OCI-LY3 (cell line): ENCODE results near the gene IL17B.

Experiments used
- H2AFZ ChIP-seq: fragments of 200-600, 300-600 bp; shearing (Covaris generic); 2 replicates; pipeline ENCODE4 v1.6.0; 2014; ENCODE audit warnings: antibody characterized with exemption, low read depth, low read length
- H3K27ac ChIP-seq: fragments of 200-600, 300-600 bp; sonication (generic); 2 replicates; pipeline ENCODE4 v1.5.1; 2014; ENCODE audit warnings: mild to moderate bottlenecking, low read length, moderate library complexity, mixed read lengths
- H3K27me3 ChIP-seq: fragments of 200-600, 300-600 bp; sonication (generic); 2 replicates; pipeline ENCODE4 v1.6.1; 2014; ENCODE audit warnings: low read depth, low read length, mixed read lengths
- H3K36me3 ChIP-seq: fragments of 200-600, 300-600 bp; sonication (generic); replicated peaks from 2 replicates; pipeline ENCODE3; 2014; ENCODE audit warnings: low read depth, low read length, mixed read lengths
- H3K4me1 ChIP-seq: fragments of 300-600, 200-600 bp; sonication (generic); 2 replicates; pipeline ENCODE4 v1.6.1; 2014; ENCODE audit warnings: low read length, mixed read lengths
- H3K4me2 ChIP-seq: fragments of 200-600, 300-600 bp; sonication (generic); 2 replicates; pipeline ENCODE4 v1.6.1; 2014; ENCODE audit warnings: low read length, mixed read lengths
- H3K4me3 ChIP-seq: fragments of 300-600, 200-600 bp; sonication (generic); 2 replicates; pipeline ENCODE4 v1.5.1; 2014; ENCODE audit warnings: antibody characterized with exemption, mild to moderate bottlenecking, low read length, moderate library complexity
- H3K79me2 ChIP-seq: fragments of 300-600, 200-600 bp; shearing (Covaris generic); 2 replicates; pipeline ENCODE4 v1.6.1; 2014; ENCODE audit warnings: mild to moderate bottlenecking, low read length, mixed read lengths
- H3K9ac ChIP-seq: fragments of 300-600, 200-600 bp; shearing (Covaris generic); 2 replicates; pipeline ENCODE4 v1.6.0; 2014; ENCODE audit warnings: mild to moderate bottlenecking, low read length, moderate library complexity
- H3K9me3 ChIP-seq: fragments of 200-600, 300-600 bp; shearing (Covaris generic); 2 replicates; pipeline ENCODE4 v1.6.1; 2014; ENCODE audit warnings: low read length, mixed read lengths; ENCODE audit not compliant: insufficient read depth
- H4K20me1 ChIP-seq: fragments of 200-600, 300-600 bp; sonication (generic); 2 replicates; pipeline ENCODE4 v1.6.1; 2016; ENCODE audit warnings: low read length, mixed read lengths; ENCODE audit not compliant: insufficient read depth
- EZH2phosphoT487 ChIP-seq: fragments of 200-600 bp; shearing (Covaris generic); IDR thresholded peaks from 2 replicates; pipeline ENCODE4 v1.6.1; 2018; ENCODE audit warnings: antibody characterized with exemption, mixed run types, low read depth
- TF ChIP-seq, protein P1 (sequence below): fragments of 200-600, 300-600 bp; sonication (generic); IDR thresholded peaks from 2 replicates; pipeline ENCODE4 v1.5.1; 2014; ENCODE audit warnings: antibody characterized with exemption, low read length, low read depth

The IL17B gene

DNA sequence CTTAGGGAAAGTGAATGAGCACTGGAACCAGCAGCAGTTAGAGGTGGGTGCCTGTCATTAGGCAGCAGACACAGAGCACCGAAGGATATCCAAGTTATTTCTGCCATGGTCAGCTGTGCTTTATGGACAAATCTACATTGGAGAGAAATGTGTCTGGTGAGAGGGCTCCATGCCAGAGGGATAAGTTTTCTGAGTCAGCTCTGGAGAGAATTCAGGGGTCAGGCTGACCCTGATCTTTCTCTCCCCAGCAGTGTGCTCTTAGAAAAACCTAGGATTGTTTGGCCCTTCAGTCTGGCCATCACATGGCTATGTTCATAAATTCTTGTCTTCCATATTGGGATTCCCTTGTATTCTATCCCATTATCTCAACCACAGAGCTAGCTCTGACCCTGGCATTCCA, 8.9 kb upstream of the IL17B start:
- H2AFZ ChIP-seq: no peak overlapping the region
- no peak overlapping the region for H3K4me3 ChIP-seq
- H3K4me1 ChIP-seq: no peaks in the 10 kb centered on the region
- H3K4me2 ChIP-seq: no peak overlapping the region
- no peak overlapping the region for H3K9ac ChIP-seq
- H3K36me3 ChIP-seq: no peaks in the 10 kb centered on the region
- H3K27ac ChIP-seq: no peak overlapping the region
- H3K9me3 ChIP-seq: no peaks in the 10 kb centered on the region
- TF ChIP-seq, protein P1, sequence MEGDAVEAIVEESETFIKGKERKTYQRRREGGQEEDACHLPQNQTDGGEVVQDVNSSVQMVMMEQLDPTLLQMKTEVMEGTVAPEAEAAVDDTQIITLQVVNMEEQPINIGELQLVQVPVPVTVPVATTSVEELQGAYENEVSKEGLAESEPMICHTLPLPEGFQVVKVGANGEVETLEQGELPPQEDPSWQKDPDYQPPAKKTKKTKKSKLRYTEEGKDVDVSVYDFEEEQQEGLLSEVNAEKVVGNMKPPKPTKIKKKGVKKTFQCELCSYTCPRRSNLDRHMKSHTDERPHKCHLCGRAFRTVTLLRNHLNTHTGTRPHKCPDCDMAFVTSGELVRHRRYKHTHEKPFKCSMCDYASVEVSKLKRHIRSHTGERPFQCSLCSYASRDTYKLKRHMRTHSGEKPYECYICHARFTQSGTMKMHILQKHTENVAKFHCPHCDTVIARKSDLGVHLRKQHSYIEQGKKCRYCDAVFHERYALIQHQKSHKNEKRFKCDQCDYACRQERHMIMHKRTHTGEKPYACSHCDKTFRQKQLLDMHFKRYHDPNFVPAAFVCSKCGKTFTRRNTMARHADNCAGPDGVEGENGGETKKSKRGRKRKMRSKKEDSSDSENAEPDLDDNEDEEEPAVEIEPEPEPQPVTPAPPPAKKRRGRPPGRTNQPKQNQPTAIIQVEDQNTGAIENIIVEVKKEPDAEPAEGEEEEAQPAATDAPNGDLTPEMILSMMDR: no peak
- no peak for TF ChIP-seq EZH2phosphoT487
- H3K79me2 ChIP-seq: no peaks in the 10 kb centered on the region
- H4K20me1 ChIP-seq: no peaks in the 10 kb centered on the region
- H3K27me3 ChIP-seq: no peaks in the 10 kb centered on the region

DNA sequence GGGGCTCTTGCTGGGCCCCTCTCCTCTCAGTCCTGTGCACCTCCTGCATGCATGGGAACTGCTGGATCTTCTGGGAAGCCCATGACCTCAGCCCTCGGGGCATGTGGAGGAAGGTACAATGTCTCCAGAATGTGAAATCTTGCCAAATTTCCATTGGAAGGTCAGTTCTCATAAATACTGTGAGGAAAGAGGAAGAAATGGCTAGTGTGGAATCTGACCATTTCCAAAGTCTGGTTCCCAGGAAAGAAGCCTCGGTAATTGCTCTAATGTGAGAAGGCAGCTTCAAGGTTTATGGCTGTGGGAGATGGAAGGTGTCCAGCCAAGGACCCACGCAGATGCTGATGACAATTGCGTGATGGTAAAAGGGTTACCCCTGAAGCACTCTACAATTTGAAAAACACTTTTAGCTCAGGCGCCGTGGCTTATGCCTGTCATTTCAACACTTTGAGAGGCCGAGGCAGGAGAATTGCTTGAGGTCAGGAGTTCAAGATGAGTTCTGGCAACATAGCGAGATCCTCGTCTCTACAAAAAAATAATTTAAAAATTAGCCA, 8.1 kb upstream of the IL17B start:
- Histone ChIP-seq H3K4me2 (no peak overlapping the region), H3K4me1 (no peaks in the 10 kb centered on the region), H3K27ac (no peak overlapping the region)

DNA sequence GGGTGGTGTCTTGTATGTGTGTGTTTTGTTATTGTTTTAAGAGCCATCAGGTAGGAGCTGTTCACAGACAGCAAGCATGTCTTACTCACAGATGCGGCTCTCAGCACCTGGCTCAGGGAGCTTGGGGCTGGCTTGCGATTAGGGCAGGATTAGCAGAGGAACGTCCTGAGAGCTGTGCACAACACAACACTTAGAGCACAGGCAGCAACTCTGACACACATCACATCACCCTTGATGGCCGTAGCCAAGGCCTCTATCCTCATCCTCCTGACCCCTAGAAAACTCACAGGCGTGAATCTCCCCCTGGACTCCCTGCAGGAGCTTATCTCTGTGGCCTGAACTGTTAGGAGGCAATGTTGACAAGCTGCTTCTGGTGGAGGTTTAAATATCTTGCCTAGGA, 7.1 kb upstream of the IL17B start:
- H3K9ac ChIP-seq: no peak overlapping the region
- no peaks in the 10 kb centered on the region for H4K20me1 ChIP-seq
- no peak overlapping the region for H3K4me3 ChIP-seq
- H3K79me2 ChIP-seq: no peaks in the 10 kb centered on the region
- no peak for TF ChIP-seq EZH2phosphoT487
- TF ChIP-seq, protein P1: no peak
- no peaks in the 10 kb centered on the region for H3K36me3 ChIP-seq
- no peaks in the 10 kb centered on the region for H3K9me3 ChIP-seq
- no peaks in the 10 kb centered on the region for H3K4me1 ChIP-seq
- H3K4me2 ChIP-seq: no peak overlapping the region
- no peak overlapping the region for H2AFZ ChIP-seq
- no peak overlapping the region for H3K27ac ChIP-seq
- H3K27me3 ChIP-seq: no peaks in the 10 kb centered on the region

More for the DNA sequence above, 8.1 kb upstream of the IL17B start:
- no peaks in the 10 kb centered on the region for H3K27me3 ChIP-seq
- H3K79me2 ChIP-seq: no peaks in the 10 kb centered on the region
- no peaks in the 10 kb centered on the region for H3K9me3 ChIP-seq
- no peak overlapping the region for H2AFZ ChIP-seq
- H3K9ac ChIP-seq: no peak overlapping the region
- TF ChIP-seq, protein P1: no peak
- TF ChIP-seq EZH2phosphoT487: no peak
- no peak overlapping the region for H3K4me3 ChIP-seq
- H3K36me3 ChIP-seq: no peaks in the 10 kb centered on the region
- no peaks in the 10 kb centered on the region for H4K20me1 ChIP-seq

DNA sequence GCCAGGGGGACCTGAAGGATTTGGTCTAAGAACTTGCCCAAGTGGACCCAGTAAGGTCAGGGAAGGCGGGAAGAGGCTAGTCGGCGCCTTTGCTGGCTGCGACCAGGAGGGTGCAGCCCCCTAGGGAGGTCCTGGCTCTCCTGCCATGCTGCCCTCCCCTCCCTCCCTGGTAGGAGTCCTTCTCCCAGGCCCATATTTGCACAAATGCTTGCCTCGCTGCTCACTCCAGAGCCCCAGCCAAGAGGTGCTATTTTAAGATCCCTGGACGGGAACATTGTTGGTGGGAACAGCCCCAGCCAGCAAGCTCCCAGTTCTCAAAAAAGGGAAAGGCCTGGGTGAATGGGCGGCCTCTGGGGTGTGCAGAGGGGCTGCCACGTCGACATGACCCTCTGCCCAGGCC, 4.3 kb upstream of the IL17B start:
- no peak overlapping the region for H3K4me2 ChIP-seq

More for the DNA sequence above, 4.3 kb upstream of the IL17B start:
- no peak overlapping the region for H3K9ac ChIP-seq
- no peak overlapping the region for H3K27ac ChIP-seq
- no peak overlapping the region for H3K4me3 ChIP-seq
- H3K27me3 ChIP-seq: no peaks in the 10 kb centered on the region
- H3K36me3 ChIP-seq: no peaks in the 10 kb centered on the region
- H3K9me3 ChIP-seq: no peaks in the 10 kb centered on the region
- TF ChIP-seq, protein P1: no peak
- no peak for TF ChIP-seq EZH2phosphoT487
- H3K79me2 ChIP-seq: no peaks in the 10 kb centered on the region
- H4K20me1 ChIP-seq: no peaks in the 10 kb centered on the region
- H3K4me1 ChIP-seq: no peaks in the 10 kb centered on the region
- no peak overlapping the region for H2AFZ ChIP-seq
